GM12878 (cell line): ENCODE results near the gene SLC35E4. TPM values are rescaled to one million over a fixed set of nuclear protein-coding genes. Genes with fewer than 3 reads are reported as not detected.

Experiments
- ATAC-seq: fragments of 200-7000 bp; cut with Tn5 transposase; 3 replicates; pipeline ENCODE4 v1.9.1; 2020; ENCODE audit warnings: mild to moderate bottlenecking, moderate library complexity
- BruUV-seq: library from RNA; stranded (reverse); fragments of 400-500 nt; replicated peaks from 2 replicates; lab custom pipeline; 2021; lab: Mats Ljungman, UMichigan
- CTCF ChIA-PET: fragments of 300-600 bp; sonication (Branson Sonifier 250); formaldehyde crosslinking; extraction: SDS; loops from one replicate; lab custom pipeline; 2021; ENCODE audit warnings: inconsistent platforms; lab: Yijun Ruan, JAX
- POLR2A ChIA-PET: fragments of 350-600 bp; formaldehyde crosslinking; extraction: SDS; loops from one replicate; lab custom pipeline; 2021; ENCODE audit warnings: inconsistent platforms; lab: Charles Lee
- RAD21 ChIA-PET: fragments of 300-600 bp; sonication (Branson Sonifier 250); formaldehyde crosslinking; loops from one replicate; lab custom pipeline; 2023; ENCODE audit warnings: antibody characterized with exemption; ENCODE audit not compliant: unreplicated experiment; lab: Charles Lee
- SMC1A ChIA-PET: fragments of 300-600 bp; sonication (Branson Sonifier 250); formaldehyde crosslinking; loops from one replicate; lab custom pipeline; 2023; ENCODE audit not compliant: unreplicated experiment, uncharacterized antibody; lab: Charles Lee
- DNase-seq: peaks from one replicate; pipeline ENCODE4 v3.0.0-alpha.2; 2011; ENCODE audit warnings: low read depth, low spot score
- FAIRE-seq: peaks from 3 replicates; lab custom pipeline; 2011; peaks lifted over from hg19 to GRCh38; lab: Jason Lieb, UNC
- H2AFZ ChIP-seq: 2 replicates; pipeline ENCODE4 v1.6.0; 2011; ENCODE audit warnings: low read depth, low read length, control low read depth; ENCODE audit not compliant: control insufficient read depth
- H3K27ac ChIP-seq: 2 replicates; pipeline ENCODE4 v1.5.1; 2011; ENCODE audit warnings: control low read depth; ENCODE audit not compliant: control insufficient read depth, insufficient read depth
- H3K27me3 ChIP-seq, 2 experiments: replicated peaks in 1 of 2; 2 replicates each; pipeline versions ENCODE4 v1.6.0 to v1.6.1; 2011; ENCODE audit warnings: low read length in 1 of 2; ENCODE audit not compliant: control insufficient read depth in 2 of 2, insufficient read depth in 2 of 2
- H3K36me3 ChIP-seq, 2 experiments: 2 replicates each; pipeline ENCODE4 v1.5.1; 2011; ENCODE audit warnings: low read length in 1 of 2; ENCODE audit not compliant: control insufficient read depth in 2 of 2, insufficient read depth in 2 of 2
- H3K4me1 ChIP-seq: 2 replicates; pipeline ENCODE4 v1.6.1; 2011; ENCODE audit warnings: mild to moderate bottlenecking, low read length, moderate library complexity, mixed read lengths; ENCODE audit not compliant: control insufficient read depth, insufficient read depth
- H3K4me2 ChIP-seq: 2 replicates; pipeline ENCODE4 v1.6.0; 2011; ENCODE audit warnings: control low read depth; ENCODE audit not compliant: control insufficient read depth, insufficient read depth
- H3K4me3 ChIP-seq: fragments of 200-600 bp; sonication (generic); 2 replicates; pipeline ENCODE4 v1.5.1; 2016
- H3K79me2 ChIP-seq: 2 replicates; pipeline ENCODE4 v1.6.0; 2011; ENCODE audit warnings: low read length; ENCODE audit not compliant: control insufficient read depth, insufficient read depth
- H3K9ac ChIP-seq: 2 replicates; pipeline ENCODE4 v1.8.0; 2011; ENCODE audit warnings: low read length, control low read depth, mixed read lengths; ENCODE audit not compliant: control insufficient read depth, insufficient read depth
- H3K9me3 ChIP-seq: replicated peaks from 3 replicates; pipeline ENCODE4 v1.5.1; 2011; ENCODE audit warnings: mild to moderate bottlenecking, low read length; ENCODE audit not compliant: control insufficient read depth, insufficient read depth
- H4K20me1 ChIP-seq: 2 replicates; pipeline ENCODE4 v1.6.0; 2011; ENCODE audit not compliant: control insufficient read depth, insufficient read depth
- ZBTB11 ChIP-seq: fragments of 450-650 bp; formaldehyde crosslinking; IDR thresholded peaks from 2 replicates; pipeline ENCODE4 v1.5.0; 2022; ENCODE audit warnings: mild to moderate bottlenecking, missing genetic modification characterization
- ZBTB4 ChIP-seq: fragments of 450-650 bp; formaldehyde crosslinking; IDR thresholded peaks from 2 replicates; pipeline ENCODE4 v1.4.0; 2022; ENCODE audit warnings: mild to moderate bottlenecking, moderate library complexity
- WGBS: methylation state at CpG from one replicate; pipeline ENCODE4 v1.1.6; 2016; ENCODE audit warnings: low lambda C conversion rate; ENCODE audit not compliant: insufficient replicate concordance, insufficient coverage; ENCODE audit errors: missing lambda C conversion rate; 5-methylcytosine and 5-hydroxymethylcytosine counted together
- in situ Hi-C: fragments of 300-500 bp; cut with MboI; formaldehyde crosslinking; loops from 9 replicates; pipeline ENCODE4 v1.14.3; 2018; ENCODE audit warnings: mixed read lengths
- intact Hi-C: fragments of 100-400 bp; cut with micrococcal nuclease; formaldehyde crosslinking; loops from one replicate; pipeline ENCODE4 v1.14.2; 2022; ENCODE audit not compliant: unreplicated experiment
- polyA plus RNA-seq, 11 experiments: library from polyadenylated mRNA; depleted of rRNA in 4 of 11; unstranded in 6 of 11; stranded (reverse) in 5 of 11; fragments of >200 nt; fragmentation: Nextera tagmentation in 4 of 11; fragmentation: Illumina TruSeq in 1 of 11; extraction: Ambion mirVana in 4 of 11; extraction: Trizol in 1 of 11; gene quantifications; 1 replicate in 1 of 11; 2 replicates in 10 of 11; pipeline versions ENCODE4 v1.2.1 to v1.2.3, GENCODE V29; 2011 to 2016; ENCODE audit warnings: inconsistent platforms in 2 of 11, missing spikeins in 2 of 11, low read depth in 1 of 11
- total RNA-seq, 4 experiments: library from RNA; depleted of rRNA in 3 of 4; stranded (reverse); fragments of >200 nt in 3 of 4; fragmentation: Illumina TruSeq in 1 of 4; extraction: Trizol in 1 of 4; gene quantifications; 2 replicates each; pipeline versions ENCODE4 v1.2.1 to v1.2.3, GENCODE V29; 2013 to 2021

Gene SLC35E4
- total and polyA plus RNA-seq, 10 of the 15 experiments (the other 5 are each of a cell fraction or from before 2014, with no cell fraction given): 0.16 to 5.3 (median 2.9) TPM; not detected in 1

GRCh38 chr22:30647536-30647935, 12.0 kb downstream of the SLC35E4 start:
- RAD21 ChIA-PET: no interaction called here
- Histone ChIP-seq H3K9me3 (no peaks in the 10 kb centered on the region), H2AFZ (no peak overlapping the region), H3K4me3 (no peak overlapping the region), H3K27me3 (no peaks in the 10 kb centered on the region), H3K79me2 (no peaks in the 10 kb centered on the region), H3K4me1 (peaks cover 11% of the 10 kb centered on the region), H3K27ac (no peak overlapping the region), H3K4me2 (no peak overlapping the region), H3K36me3 (no peaks in the 10 kb centered on the region; a peak in 2 of 4 replicates), H4K20me1 (no peaks in the 10 kb centered on the region), H3K9ac (no peak overlapping the region)
- ATAC-seq (no peak), FAIRE-seq (no peak), DNase-seq (no peak)
- 89% methylated on average over 3 of the region's 3 CpGs for WGBS
- in situ Hi-C loops (loop anchor here (25.0 kb wide), 1 partner anchor 265 kb away; no protein-coding TSS in a partner anchor), intact Hi-C loops (no loop called here)
- no TSS peak for BruUV-seq
- CTCF ChIA-PET: no interaction called here
- POLR2A ChIA-PET: interaction anchor here (0.6 kb wide), 1 partner anchor 12 kb away, joined by 6 read pairs; no protein-coding TSS in a partner anchor
- SMC1A ChIA-PET: no interaction called here
- TF ChIP-seq ZBTB11 (CRISPR knock-in tag) (no peak), ZBTB4 (CRISPR knock-in tag) (no peak)
- TF ChIP-seq, all 136 proteins: peak for 0
